GM21723 (cell line): ENCODE data around the gene KIRREL1.
"Not testable (repeated sequence)": the region's sequence is repeated elsewhere in the genome, so short reads cannot be mapped to it uniquely, and the experiment has no call there.

ENCODE experiments used
- ATAC-seq: cut with Tn5 transposase; IDR thresholded peaks from one replicate; pipeline ENCODE4 v1.9.1; 2021; ENCODE audit warnings: mild to moderate bottlenecking, moderate library complexity; ENCODE audit not compliant: unreplicated experiment

The KIRREL1 gene

DNA sequence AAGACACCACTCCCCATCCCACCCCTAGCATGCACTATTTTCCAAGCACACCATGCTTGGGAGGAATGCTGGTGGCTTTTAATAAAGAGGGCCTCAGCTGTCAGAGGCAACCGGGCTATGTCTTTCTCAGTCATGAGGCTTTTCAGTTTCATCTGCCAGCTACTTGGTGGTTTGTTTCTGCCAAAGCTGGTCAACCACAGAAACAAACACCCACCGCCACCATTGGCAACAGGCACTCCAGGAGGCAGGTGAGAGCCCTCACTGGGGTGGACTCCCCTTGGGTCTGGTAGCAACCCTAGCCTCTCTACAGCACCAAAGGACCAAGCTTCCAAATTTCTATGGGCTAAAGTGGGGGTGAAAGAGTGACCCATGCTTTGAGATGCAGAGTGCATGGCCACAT, 133.0 kb downstream of the KIRREL1 start:
- peak; percentile 57 for ATAC-seq

GRCh38 chr1:158128531-158128930, 135.1 kb downstream of the KIRREL1 start:
- ATAC-seq: not testable (repeated sequence)

GRCh38 chr1:158131217-158131616, 137.8 kb downstream of the KIRREL1 start:
- ATAC-seq: no peak

- ATAC-seq: no peak
These were observed 147.3 kb downstream of the KIRREL1 start for GRCh38 chr1:158140764-158141192.

GRCh38 chr1:158145173-158145719, 151.8 kb downstream of the KIRREL1 start:
- no peak for ATAC-seq

DNA sequence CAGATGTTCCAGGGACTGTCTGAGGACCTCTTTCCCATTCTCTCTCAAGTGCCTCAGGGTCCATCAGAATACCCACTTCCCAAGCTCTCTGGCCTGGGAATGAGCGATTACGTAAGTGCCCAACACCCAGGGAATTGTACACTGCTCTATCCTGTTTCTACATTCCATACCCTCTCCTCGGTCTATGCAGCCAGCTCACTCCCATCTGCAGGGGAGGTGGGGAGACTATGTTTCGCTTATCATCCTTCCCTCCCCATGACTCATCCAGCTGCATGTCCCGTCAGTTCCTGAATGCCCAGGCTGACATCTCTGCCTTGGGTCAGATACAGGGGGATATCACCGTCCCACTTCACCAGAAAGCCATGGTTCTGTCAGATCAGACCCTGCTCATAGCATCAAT, 152.7 kb downstream of the KIRREL1 start:
- no peak for ATAC-seq

DNA sequence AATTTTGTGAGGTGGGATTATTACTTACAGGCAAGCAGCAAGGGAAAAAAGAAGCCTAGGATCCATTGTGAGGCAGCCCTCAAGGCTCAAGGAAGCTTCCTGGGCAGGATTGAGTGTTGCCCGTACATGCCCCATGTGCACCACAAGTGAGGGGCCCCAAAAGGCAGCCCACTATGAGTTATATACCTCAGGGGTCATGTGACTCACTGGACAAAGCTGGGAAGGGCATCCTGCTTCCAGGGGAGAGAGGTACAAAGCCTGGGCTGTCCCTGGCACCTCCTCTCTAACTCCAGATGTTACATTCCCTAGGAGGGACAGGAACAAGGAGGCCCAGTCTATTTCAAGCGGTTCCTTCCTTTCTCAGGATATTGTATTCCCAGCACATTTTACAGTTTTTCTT, 153.3 kb downstream of the KIRREL1 start:
- no peak for ATAC-seq

DNA sequence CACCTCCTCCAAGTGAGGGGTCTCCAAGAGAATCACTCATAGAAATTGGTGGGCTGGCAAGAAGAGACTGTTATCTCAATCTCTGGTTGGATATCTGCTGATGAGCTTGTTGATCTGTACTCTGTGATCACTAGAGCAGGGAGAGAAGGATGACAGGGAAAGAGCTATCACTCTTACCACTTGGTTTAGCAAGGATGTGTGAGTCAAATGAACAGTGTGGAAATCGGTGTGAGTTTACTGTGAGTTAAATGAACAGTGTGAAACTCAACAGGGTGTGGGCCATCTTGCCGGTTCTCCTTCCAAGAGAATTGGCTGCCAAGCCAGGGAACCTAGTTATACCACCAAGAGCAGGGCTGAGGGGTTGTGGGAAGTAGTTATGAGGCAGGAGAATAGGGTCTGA, 154.0 kb downstream of the KIRREL1 start:
- ATAC-seq: no peak

DNA sequence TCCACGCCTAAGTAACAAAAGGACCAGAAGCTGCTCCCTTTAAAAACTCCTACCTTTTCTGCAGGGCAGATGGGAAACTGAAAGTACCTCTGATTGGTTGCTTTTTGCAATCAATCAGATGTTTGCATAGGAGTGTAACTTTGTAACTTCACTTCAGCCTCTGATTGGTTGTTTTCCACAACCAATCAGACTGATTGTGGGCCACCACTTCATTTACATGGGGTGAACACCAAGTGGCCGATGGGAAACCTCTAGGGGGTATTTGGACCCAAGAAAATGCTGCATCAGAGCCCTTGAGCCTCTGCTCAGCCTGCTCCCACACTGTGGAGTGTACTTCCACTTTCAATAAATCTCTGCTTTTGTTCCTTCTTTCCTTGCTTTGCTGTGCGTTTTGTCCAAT, 154.4 kb downstream of the KIRREL1 start:
- ATAC-seq: no peak

- ATAC-seq: no peak
These were observed 155.0 kb downstream of the KIRREL1 start for GRCh38 chr1:158148468-158148867.

DNA sequence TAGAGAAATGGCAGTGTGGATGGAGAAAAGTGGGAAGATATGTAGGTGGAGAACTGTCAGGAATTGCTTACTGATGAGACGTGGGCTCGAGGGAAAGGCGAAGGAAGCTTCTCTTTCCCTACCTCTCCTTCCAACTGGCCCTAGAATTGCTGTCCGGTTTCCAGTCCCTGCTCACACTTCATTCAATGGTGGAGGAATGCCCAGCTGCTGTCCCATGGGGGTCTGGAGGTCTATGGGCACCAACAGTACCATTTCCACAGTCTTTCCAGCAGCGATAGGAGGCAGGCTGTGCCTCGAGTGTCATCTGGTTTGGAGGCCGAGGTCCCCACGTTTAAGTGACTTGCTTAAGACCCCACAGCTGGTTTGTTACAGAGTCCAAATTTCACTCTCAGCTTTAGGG, 155.7 kb downstream of the KIRREL1 start:
- ATAC-seq: no peak
